SJCRH30 (cell line): Measurements from ENCODE around the gene SAMD14. TPM values are rescaled to one million over a fixed set of nuclear protein-coding genes. Genes with fewer than 3 reads are reported as not detected.

Source experiments
- DNase-seq, 2 experiments: peaks; one replicate each; pipeline ENCODE4 v3.0.0-alpha.2; 2015 to 2020
- H3K27ac ChIP-seq: fragments of 250-450 bp; sonication (Bioruptor Pico); 2 replicates; pipeline ENCODE4 v1.5.1; 2020; ENCODE audit warnings: mild to moderate bottlenecking, moderate library complexity
- H3K27me3 ChIP-seq: fragments of 250-450 bp; sonication (Bioruptor Pico); 2 replicates; pipeline ENCODE4 v1.5.1; 2020; ENCODE audit warnings: mild to moderate bottlenecking, moderate library complexity
- H3K36me3 ChIP-seq: fragments of 250-450 bp; sonication (Bioruptor Pico); 2 replicates; pipeline ENCODE4 v1.5.1; 2020; ENCODE audit warnings: mild to moderate bottlenecking, moderate library complexity
- H3K4me1 ChIP-seq: fragments of 250-450 bp; sonication (Bioruptor Pico); 2 replicates; pipeline ENCODE4 v1.5.1; 2020; ENCODE audit warnings: mild to moderate bottlenecking, moderate library complexity
- H3K4me3 ChIP-seq: fragments of 250-450 bp; sonication (Bioruptor Pico); 2 replicates; pipeline ENCODE4 v1.5.1; 2020; ENCODE audit warnings: mild to moderate bottlenecking, moderate library complexity
- H3K9me3 ChIP-seq: fragments of 250-450 bp; sonication (Bioruptor Pico); replicated peaks from 2 replicates; pipeline ENCODE4 v1.5.1; 2020; ENCODE audit warnings: mild to moderate bottlenecking, moderate library complexity
- total RNA-seq: library from RNA; depleted of rRNA; stranded (reverse); fragments of >200 nt; shearing (Covaris generic); gene quantifications from 2 replicates; pipeline ENCODE4 v1.2.3, GENCODE V29; 2014

The SAMD14 gene
- total RNA-seq, 1 experiment from 2014 or later, result 3.1 TPM

GRCh38 chr17:50155115-50155819, 25.3 kb upstream of the SAMD14 start:
- Histone ChIP-seq H3K27me3 (no peaks in the 10 kb centered on the region), H3K36me3 (no peaks in the 10 kb centered on the region), H3K27ac (no peak overlapping the region), H3K4me1 (0 out of 2 replicates have a peak, but pooled peaks cover 5% of the 10 kb centered on the region), H3K9me3 (no peaks in the 10 kb centered on the region), H3K4me3 (no peak overlapping the region)
- no peak for DNase-seq

- Histone ChIP-seq H3K9me3 (no peaks in the 10 kb centered on the region), H3K4me3 (no peak overlapping the region), H3K4me1 (0 out of 2 replicates have a peak, but pooled peaks cover 5% of the 10 kb centered on the region), H3K27me3 (no peaks in the 10 kb centered on the region), H3K36me3 (no peaks in the 10 kb centered on the region), H3K27ac (no peak overlapping the region)
- DNase-seq, result no peak
These were observed 24.6 kb upstream of the SAMD14 start for GRCh38 chr17:50154604-50155003.

- Histone ChIP-seq H3K9me3 (no peaks in the 10 kb centered on the region), H3K4me3 (no peak overlapping the region), H3K36me3 (no peaks in the 10 kb centered on the region), H3K27ac (no peak overlapping the region), H3K27me3 (no peaks in the 10 kb centered on the region), H3K4me1 (0 out of 2 replicates have a peak, but pooled peaks cover 5% of the 10 kb centered on the region)
- peak in 1 of 2 experiments; percentile 43 for DNase-seq
These were observed 24.0 kb upstream of the SAMD14 start for GRCh38 chr17:50153650-50154575.

- Histone ChIP-seq H3K36me3 (no peaks in the 10 kb centered on the region), H3K4me1 (peaks cover 12% of the 10 kb centered on the region), H3K4me3 (peak overlapping the region; percentile 91; the same call in 1 of the 2 replicates), H3K27me3 (no peaks in the 10 kb centered on the region), H3K27ac (no peak overlapping the region; the same call in 1 of the 2 replicates), H3K9me3 (no peaks in the 10 kb centered on the region)
- no peak for DNase-seq
These were observed 22.8 kb upstream of the SAMD14 start for GRCh38 chr17:50152736-50153135.

GRCh38 chr17:50151937-50152547, 22.1 kb upstream of the SAMD14 start:
- Histone ChIP-seq H3K27me3 (no peaks in the 10 kb centered on the region), H3K27ac (peak overlapping the region; percentile 67), H3K9me3 (no peaks in the 10 kb centered on the region), H3K4me3 (peak overlapping the region; percentile 91), H3K4me1 (peaks cover 12% of the 10 kb centered on the region), H3K36me3 (no peaks in the 10 kb centered on the region)
- peak; percentile 88 to 91 for DNase-seq

GRCh38 chr17:50151041-50151936, 21.3 kb upstream of the SAMD14 start:
- no peaks in the 10 kb centered on the region for H3K27me3 ChIP-seq
- peak; percentile 88 to 92 for DNase-seq
- peak overlapping the region; percentile 91 for H3K4me3 ChIP-seq
- H3K27ac ChIP-seq, result peak overlapping the region; percentile 56
- H3K9me3 ChIP-seq, result no peaks in the 10 kb centered on the region
- peaks cover 12% of the 10 kb centered on the region for H3K4me1 ChIP-seq
- H3K36me3 ChIP-seq, result no peaks in the 10 kb centered on the region

- H3K9me3 ChIP-seq, result no peaks in the 10 kb centered on the region
- H3K4me1 ChIP-seq, result peaks cover 12% of the 10 kb centered on the region
- peak within 1 kb of the TSS; percentile 56 for H3K27ac ChIP-seq
- no peaks in the 10 kb centered on the region for H3K36me3 ChIP-seq
- H3K4me3 ChIP-seq, result peak within 1 kb of the TSS; percentile 91
- no peaks in the 10 kb centered on the region for H3K27me3 ChIP-seq
- DNase-seq, result no peak
These were observed 20.5 kb upstream of the SAMD14 start, which contains the start of gene PPP1R9B for GRCh38 chr17:50150354-50151040. PPP1R9B (minus strand) TSS chr17:50150677; CDS start chr17:50150513, 164 bp downstream.

- peaks cover 12% of the 10 kb centered on the region for H3K4me1 ChIP-seq
- no peaks in the 10 kb centered on the region for H3K27me3 ChIP-seq
- H3K4me3 ChIP-seq, result peak overlapping the region; percentile 91
- H3K27ac ChIP-seq, result no peak overlapping the region; the same call in 1 of the 2 replicates
- H3K9me3 ChIP-seq, result no peaks in the 10 kb centered on the region
- H3K36me3 ChIP-seq, result peaks cover 3% of the 10 kb centered on the region
- DNase-seq, result peak in 1 of 2 experiments; percentile 54
These were observed 19.7 kb upstream of the SAMD14 start for GRCh38 chr17:50149417-50150353.

- Histone ChIP-seq H3K4me1 (peaks cover 12% of the 10 kb centered on the region), H3K27ac (no peak overlapping the region), H3K4me3 (peak overlapping the region; percentile 91), H3K9me3 (no peaks in the 10 kb centered on the region), H3K36me3 (peaks cover 9% of the 10 kb centered on the region), H3K27me3 (no peaks in the 10 kb centered on the region)
- DNase-seq, result no peak
These were observed 19.1 kb upstream of the SAMD14 start for GRCh38 chr17:50149091-50149416.

GRCh38 chr17:50148226-50149090, 18.5 kb upstream of the SAMD14 start:
- DNase-seq, result peak; percentile 43 to 46
- no peaks in the 10 kb centered on the region for H3K27me3 ChIP-seq
- H3K36me3 ChIP-seq, result peaks cover 9% of the 10 kb centered on the region
- H3K27ac ChIP-seq, result no peak overlapping the region
- H3K9me3 ChIP-seq, result no peaks in the 10 kb centered on the region
- H3K4me1 ChIP-seq, result peaks cover 12% of the 10 kb centered on the region
- H3K4me3 ChIP-seq, result peak overlapping the region; percentile 91

GRCh38 chr17:50147841-50148225, 17.9 kb upstream of the SAMD14 start:
- H3K27ac ChIP-seq, result no peak overlapping the region
- DNase-seq, result no peak

More at GRCh38 chr17:50147841-50148225, 17.9 kb upstream of the SAMD14 start:
- peaks cover 12% of the 10 kb centered on the region for H3K4me1 ChIP-seq
- no peaks in the 10 kb centered on the region for H3K27me3 ChIP-seq
- peak overlapping the region; percentile 91 for H3K4me3 ChIP-seq
- no peaks in the 10 kb centered on the region for H3K9me3 ChIP-seq
- H3K36me3 ChIP-seq, result peaks cover 13% of the 10 kb centered on the region
